Choroid plexus epithelial cell (primary cell): Measurements from ENCODE around the gene PAXX.

Experiments
- DNase-seq: peaks from one replicate; pipeline ENCODE4 v3.0.0-alpha.2; 2010; ENCODE audit warnings: low read depth
- H3K4me3 ChIP-seq: 2 replicates; pipeline ENCODE4 v1.5.1; 2011; ENCODE audit warnings: low read depth, mild to moderate bottlenecking, control low read depth, low read length, moderate library complexity
- TF ChIP-seq, protein P1 (sequence below): conservative IDR thresholded peaks from 2 replicates; pipeline ENCODE4 v1.5.1; 2011; ENCODE audit warnings: low read depth, mild to moderate bottlenecking, control low read depth, inconsistent platforms, low read length, moderate library complexity

Gene PAXX

DNA sequence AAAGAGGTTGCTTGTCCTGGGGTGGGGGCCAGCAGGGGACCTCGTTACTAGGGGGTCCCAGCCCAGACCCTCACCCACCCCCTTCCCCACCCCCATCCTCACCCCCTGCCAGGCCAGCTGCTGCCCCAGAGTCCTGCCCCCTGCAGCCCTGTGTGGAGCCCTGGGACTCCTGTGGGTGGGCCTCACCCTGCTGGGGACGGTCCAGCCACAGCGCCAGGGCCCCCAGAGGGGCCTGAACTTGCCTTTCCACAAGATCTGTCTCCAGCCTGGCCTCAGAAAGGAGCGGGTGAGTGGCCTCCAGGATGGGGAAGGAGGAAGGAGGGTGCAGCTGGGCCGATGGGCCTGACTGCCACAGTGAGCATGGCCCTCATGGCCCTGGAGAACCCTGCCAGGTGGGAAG, 22.4 kb upstream of the PAXX start:
- no peak for DNase-seq
- TF ChIP-seq, protein P1, sequence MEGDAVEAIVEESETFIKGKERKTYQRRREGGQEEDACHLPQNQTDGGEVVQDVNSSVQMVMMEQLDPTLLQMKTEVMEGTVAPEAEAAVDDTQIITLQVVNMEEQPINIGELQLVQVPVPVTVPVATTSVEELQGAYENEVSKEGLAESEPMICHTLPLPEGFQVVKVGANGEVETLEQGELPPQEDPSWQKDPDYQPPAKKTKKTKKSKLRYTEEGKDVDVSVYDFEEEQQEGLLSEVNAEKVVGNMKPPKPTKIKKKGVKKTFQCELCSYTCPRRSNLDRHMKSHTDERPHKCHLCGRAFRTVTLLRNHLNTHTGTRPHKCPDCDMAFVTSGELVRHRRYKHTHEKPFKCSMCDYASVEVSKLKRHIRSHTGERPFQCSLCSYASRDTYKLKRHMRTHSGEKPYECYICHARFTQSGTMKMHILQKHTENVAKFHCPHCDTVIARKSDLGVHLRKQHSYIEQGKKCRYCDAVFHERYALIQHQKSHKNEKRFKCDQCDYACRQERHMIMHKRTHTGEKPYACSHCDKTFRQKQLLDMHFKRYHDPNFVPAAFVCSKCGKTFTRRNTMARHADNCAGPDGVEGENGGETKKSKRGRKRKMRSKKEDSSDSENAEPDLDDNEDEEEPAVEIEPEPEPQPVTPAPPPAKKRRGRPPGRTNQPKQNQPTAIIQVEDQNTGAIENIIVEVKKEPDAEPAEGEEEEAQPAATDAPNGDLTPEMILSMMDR: no peak
- H3K4me3 ChIP-seq: no peak overlapping the region

DNA sequence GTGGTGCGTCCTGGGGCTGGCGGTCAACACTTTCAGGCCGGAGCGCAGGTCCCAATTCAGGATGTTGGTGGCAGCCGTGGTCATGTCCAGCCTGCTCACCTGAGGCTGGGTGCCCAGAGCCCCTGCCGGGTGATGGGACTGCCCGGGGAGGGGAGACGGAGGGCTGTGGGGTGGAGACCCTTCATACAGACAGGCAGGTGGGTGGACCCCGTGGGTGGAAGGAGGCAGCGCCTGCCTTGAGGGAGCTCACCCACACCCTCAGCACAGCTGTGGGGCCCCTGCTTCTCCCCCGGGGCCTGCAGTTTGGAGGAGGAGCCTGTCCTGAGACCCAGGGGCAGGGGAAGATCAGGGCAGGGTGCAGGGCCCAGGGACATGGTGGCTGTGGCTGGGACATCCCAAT, 21.9 kb upstream of the PAXX start:
- TF ChIP-seq, protein P1: no peak
- DNase-seq: no peak
- no peak overlapping the region for H3K4me3 ChIP-seq

DNA sequence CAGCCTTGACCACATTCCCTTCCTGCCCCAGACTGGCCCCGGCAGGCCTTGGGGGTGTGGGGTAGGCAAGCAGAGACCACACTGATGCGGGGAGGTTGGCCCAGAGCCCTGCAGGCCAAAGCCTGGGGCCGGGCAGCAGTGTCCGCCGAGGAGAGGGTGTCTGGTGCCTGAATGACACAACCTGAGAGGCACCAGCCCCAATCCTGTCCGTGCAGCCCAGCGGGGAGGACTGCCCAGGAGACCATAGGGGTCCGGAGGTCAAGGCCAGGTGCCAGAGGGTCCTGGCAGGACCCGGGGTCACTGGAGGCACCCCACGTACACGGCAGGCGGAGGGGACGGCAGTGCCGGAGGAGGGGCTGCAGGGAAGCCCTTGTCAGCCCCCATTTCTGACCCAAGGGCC, 20.5 kb upstream of the PAXX start:
- DNase-seq: no peak
- TF ChIP-seq, protein P1: no peak
- H3K4me3 ChIP-seq: no peak overlapping the region

DNA sequence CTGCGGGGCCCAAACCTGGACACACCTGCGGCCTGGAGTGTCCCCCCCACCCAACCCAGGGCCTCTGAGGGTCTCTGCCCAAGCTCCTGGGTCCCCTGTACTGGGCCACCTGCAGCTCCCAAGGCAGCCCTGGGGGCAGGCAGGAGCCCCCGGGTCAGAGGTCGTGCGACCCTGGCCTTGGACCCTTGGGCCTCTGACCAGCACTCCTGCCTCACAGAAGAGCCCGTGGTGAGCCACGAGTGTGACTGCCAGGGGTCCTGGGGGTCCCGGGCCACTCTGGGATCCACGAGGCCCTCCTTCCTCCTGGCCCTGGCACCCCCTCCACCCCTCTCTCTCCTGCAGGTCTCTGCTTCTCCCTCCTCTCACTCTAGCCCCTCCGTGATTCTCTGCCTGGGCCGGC, 19.9 kb upstream of the PAXX start:
- no peak for DNase-seq
- TF ChIP-seq, protein P1: no peak
- no peak overlapping the region for H3K4me3 ChIP-seq

DNA sequence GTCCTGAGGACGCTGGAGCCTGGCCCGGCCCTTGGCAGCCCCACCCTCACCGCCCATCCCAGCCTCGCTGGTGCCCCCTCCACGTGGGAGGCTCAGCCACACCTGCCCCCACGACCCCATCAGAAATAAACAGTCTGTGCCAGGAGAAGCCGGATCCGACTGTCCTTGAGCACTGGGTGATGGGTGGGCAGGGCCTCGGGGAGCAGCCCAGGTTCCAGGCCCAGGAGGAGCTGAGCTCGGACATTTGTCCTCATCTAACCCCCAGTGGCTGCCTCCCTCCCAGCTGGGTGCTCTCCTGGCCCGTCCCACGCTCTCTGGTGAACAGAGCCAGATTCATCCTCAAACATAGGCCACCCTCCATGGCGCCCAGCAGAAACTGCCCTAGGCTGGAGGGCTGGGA, 19.5 kb upstream of the PAXX start:
- H3K4me3 ChIP-seq: no peak overlapping the region
- no peak for DNase-seq
- TF ChIP-seq, protein P1: no peak

DNA sequence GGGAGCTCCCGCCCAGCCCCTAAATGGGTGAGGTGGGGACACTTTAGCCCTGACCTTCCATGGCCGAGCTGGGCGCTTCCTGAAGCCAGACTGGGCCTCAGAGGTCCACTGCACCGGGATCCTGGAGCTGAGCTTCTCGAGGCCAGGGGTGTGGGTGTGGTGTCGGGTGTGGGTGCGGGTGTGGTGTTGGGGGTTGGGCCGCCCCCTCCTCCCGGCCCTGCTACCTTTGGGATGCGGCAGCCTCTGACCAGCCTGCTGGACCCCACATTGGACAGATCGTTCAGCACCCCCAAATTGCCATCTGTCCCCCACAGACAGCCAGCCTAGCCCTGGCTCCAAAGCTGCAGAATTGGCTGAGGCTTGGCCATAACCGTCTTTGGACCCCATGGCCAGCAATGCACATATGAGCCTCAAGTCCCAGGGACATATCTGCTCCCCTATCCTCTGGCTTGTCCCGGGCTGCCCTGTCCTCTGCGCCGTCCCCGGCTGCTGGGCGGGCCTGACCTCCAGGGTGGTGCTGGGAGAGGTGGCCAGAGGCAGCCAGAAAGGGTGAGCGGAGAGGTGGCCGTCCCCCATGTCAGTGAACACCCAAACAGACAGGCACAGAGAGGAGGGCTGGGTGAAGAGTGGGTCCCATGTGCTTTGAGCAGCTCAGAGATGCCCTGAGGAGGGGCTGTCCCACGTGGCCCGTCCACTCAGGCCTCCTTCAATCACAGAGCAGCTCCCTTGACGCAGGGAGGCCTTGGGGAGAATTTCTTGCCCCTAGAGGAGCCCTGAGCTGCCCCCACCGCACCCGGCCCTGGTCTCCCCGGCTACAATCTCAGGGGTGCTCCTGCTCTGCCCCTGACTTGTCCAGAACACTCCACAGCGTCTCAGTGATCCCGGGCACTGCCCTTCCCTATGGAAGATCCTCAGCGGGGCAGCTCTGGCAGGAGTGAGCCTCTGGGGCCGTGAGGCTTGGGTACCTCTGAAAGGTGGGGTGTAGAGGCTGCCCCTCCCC, 18.3 kb upstream of the PAXX start:
- DNase-seq: no peak
- TF ChIP-seq, protein P1: no peak
- H3K4me3 ChIP-seq: no peak overlapping the region

DNA sequence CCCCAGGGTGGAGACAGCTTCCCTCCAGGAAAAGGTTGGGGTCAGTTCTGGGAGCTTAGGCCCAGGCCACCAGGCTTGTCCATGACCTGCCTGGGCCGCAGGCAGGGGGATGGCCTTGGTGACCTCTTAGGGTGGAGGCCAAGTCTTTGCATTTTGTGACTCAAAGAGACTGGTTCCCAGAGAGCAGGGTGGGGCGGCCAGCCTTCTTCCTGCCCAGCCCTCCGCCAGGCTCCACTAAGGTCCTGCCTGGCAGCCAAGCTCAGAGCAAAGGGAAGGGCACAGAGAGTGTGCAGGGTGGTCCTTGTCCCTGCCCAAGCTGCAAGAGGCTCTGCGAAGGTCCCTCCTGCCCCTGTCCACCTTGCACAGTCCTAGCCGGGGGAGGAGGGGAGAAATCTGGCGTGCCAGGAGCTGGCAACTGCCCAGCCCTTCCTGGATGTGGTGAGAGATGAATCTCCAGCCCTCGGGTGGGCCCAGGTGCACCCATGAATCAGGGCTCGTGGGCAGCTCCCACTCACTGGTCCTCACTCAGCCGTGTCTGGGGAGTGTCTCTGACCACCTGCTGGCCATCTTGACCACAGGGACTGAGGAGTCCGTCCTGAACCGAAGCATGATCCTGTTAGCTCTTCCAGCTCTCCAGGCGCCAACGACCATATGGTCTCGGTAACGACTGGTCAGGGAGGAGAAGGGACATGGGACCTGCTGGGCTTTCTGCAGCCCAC, 17.2 kb upstream of the PAXX start:
- no peak overlapping the region for H3K4me3 ChIP-seq
- no peak for DNase-seq
- TF ChIP-seq, protein P1: no peak
